ENCODE measurements around the gene MAP3K1.

Gene MAP3K1

DNA sequence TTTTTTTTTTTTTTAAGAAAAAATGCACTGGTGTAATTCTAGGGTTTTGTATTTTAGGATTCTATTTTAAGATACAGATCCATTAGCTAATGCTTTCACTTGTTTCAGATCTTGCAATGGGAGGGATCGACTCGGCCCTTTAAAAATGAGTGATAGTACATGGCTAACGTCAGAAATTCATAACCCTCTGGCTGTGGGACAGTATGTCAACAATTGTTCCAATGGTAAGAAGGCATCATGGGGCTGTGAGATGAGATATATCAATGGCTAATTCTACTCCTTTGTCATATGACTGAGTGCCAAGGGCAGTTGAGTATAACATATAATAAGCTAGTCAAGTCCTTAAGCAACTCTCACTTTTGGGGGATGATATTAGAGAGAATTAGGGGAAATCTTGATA, 98.4 kb downstream of the MAP3K1 start:
- no peak for DNase-seq

DNA sequence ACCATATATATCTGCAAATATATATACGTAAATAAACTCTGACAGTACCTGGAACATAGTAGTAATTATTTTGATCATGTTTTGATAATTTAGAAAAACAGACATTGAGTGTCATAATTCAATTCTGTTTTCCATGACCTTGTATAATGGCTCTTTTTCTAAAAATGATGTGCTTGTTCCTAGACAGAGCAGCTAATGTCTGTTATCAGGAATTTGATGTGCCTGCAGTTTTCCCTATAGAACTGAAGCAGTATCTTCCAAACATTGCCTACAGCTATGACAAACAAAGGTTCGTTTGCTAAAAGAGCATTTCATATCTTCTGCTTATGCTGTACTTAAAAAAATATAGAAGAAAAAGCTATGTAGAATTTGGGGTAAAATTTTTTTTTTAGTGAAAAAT, 99.3 kb downstream of the MAP3K1 start:
- no peak for DNase-seq

DNA sequence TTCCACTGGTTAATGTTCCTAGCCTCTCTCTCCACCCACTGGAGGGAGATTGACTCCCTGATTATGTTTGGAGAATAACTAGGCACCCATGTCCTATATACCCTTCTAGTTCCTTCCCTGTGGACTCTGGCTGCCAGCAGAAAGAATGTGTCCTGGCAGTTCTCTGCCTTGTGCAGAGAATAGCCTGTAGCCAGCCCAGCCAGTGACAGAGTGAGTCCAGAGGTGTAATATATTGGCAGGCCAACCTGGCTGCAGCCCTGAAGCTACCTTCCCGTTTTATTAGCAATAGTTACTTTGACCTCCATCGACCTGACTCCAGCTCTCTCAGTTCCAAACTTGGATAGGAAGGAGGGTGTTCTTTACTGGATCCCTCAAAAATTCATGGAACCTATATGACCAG, 102.2 kb downstream of the MAP3K1 start:
- DNase-seq: no peak

DNA sequence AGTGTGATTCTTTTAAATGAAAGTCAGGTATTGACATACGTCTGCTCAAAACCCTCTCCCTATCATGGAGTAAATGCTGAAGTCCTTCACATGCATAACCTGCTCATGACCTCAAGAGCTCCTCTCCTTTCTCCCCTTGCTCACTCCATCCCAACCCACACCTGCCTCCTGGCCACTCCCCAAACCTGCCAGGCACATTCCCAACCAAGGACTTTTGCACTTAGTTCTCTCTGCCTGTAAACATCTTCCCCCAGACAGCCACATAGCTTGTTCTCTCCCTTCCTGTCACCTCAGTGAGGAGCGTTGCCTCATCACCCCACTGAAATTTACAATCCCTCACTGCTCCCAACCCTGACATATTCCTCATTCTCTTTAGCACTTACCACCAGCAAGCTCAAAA, 102.7 kb downstream of the MAP3K1 start:
- DNase-seq: no peak

DNA sequence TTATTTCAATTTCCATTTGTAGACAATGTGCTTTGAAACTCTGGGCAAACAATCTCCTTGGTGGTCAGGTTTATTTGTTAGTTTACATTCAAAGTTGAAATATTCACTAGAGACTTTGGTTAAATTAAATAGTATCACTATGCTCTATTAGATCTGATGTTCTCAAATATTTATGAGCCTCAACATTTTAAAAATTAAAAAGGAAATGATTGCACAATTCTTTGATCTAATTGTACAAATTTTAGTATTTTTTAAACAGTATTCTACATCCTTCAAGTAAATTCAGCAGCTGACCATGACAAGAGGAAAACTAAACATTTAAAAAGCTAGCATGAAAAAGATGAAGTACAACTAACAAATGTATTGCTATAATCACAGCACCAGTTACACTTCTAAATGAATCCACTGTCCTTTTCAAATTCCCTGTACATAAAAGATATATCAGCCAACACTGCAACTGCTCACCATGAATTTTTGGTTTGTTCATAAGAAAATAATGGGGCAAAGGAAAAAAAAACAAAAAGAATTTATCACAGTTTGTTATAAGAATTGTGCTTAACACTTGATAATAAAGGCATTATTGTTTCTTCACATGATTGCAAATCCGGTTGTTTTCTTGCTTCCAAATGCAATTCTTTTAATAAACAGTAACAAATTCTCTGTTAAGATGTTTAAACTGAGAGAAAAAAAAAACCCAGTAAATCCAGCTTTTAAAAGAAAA, 104.8 kb downstream of the MAP3K1 start:
- DNase-seq: no peak

DNA sequence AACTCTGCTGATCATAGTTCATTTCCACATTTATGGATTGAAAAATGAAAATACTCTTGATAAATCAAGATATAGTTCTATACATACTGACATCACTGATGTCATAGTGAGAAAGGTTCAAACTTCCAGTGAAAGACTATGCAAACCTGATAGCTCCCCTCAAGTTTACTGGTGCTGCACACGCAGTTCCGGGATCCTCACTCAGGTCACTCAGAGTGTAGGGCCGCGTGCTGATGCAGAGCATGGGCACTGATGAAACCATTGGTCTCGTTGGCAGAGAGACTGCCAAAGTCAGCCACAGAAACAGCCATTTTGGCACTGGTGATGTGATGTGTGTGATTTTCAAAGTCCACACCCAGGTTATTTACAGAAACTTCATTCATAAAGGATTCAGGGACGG, 107.6 kb downstream of the MAP3K1 start:
- no peak for DNase-seq

DNA sequence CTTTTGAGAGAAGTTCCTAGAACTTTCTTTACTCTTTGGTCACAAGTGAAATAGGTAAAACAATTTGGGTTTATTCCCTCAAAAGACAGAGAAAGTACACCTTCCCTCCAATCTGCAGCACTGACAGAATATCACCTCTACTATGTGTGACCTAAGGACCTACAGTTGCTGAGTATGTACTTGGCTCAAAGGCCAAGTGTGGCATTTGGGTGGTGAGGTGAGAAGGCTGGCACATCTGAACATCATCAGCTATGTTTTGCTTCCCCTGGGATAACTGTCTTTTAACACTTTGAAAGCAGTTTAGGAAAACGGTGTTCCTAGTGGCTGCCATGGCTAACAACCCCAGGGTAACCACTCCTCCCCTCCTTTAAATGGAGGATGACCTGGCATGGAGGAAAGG, 119.0 kb downstream of the MAP3K1 start:
- DNase-seq: no peak

DNA sequence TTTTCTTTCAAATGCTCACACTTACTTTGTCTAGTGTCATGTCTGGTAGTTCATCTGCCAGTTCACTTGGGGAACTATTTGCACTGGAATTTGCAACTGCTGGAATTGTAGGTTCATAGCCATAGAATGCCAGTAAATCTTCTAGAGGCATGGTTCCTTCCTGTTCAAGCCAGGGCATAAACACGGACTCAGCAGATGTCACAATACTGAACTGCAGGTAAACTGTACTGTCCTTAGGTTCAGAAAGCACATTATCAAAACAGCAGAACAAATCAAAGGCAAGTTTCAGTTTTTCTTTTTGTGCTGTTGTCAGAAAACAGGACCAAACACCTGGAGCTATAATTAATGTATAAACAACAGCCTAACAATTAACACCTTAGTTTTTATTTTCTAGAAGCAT, 123.5 kb downstream of the MAP3K1 start:
- DNase-seq: no peak

DNA sequence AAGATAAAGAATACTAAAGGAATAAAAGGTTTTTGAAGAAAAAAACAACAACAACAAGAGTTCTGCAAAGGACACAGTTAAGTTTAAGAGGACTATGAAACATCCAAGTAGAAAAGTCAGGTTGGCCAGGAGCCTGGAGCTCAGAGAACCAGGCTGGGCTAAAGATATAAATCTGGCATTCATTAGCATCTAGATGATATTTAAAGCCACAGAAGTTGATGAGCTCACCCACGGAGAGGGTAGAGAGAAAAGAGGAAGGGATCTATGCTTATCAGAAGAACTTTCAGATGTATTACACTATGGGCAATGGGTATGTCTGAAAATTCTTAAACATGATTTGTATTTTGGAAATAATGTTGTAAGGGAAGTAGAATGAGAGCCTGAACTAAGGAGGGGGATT, 126.6 kb downstream of the MAP3K1 start:
- DNase-seq: no peak

Data from cortex of kidney (tissue), 1 donor.